ENCODE data around the gene CDK11A. TPM values are rescaled to one million over a fixed set of nuclear protein-coding genes. Genes with fewer than 3 reads are reported as not detected.
A peak's percentile ranks its signal among the peaks of the same experiment; 100 is the strongest.
"Not testable (repeated sequence)": the region's sequence is repeated elsewhere in the genome, so short reads cannot be mapped to it uniquely, and the experiment has no call there.

CDK11A gene
- total RNA-seq, 1 donor from 2014 or later: 10.5 TPM

GRCh38 chr1:1726088-1726487, 1.9 kb upstream of the CDK11A start:
- DNase-seq (ENCODE audit: low read depth in 2 of 2): not testable (repeated sequence)

- DNase-seq (ENCODE audit: low read depth in 2 of 2): no peak
Measured at GRCh38 chr1:1721201-1721600, 3.0 kb downstream of the CDK11A start.

- DNase-seq (ENCODE audit: low read depth in 2 of 2): not testable (repeated sequence)
Measured at GRCh38 chr1:1715109-1715883, 8.9 kb downstream of the CDK11A start.

GRCh38 chr1:1707897-1708296, 16.3 kb downstream of the CDK11A start:
- not testable (repeated sequence) for DNase-seq (ENCODE audit: low read depth in 2 of 2)

GRCh38 chr1:1707241-1707640, 16.9 kb downstream of the CDK11A start:
- DNase-seq (ENCODE audit: low read depth in 2 of 2): not testable (repeated sequence)

GRCh38 chr1:1705623-1706022, 18.5 kb downstream of the CDK11A start:
- DNase-seq (ENCODE audit: low read depth in 2 of 2): not testable (repeated sequence)

- not testable (repeated sequence) for DNase-seq (ENCODE audit: low read depth in 2 of 2)
Measured at GRCh38 chr1:1704284-1704957, 19.7 kb downstream of the CDK11A start.

GRCh38 chr1:1703796-1704195, 20.4 kb downstream of the CDK11A start:
- no peak for DNase-seq (ENCODE audit: low read depth in 2 of 2)

- not testable (repeated sequence) for DNase-seq (ENCODE audit: low read depth in 2 of 2)
Measured at GRCh38 chr1:1702506-1702905, 21.7 kb downstream of the CDK11A start.

GRCh38 chr1:1700557-1700956, 23.6 kb downstream of the CDK11A start:
- not testable (repeated sequence) for DNase-seq (ENCODE audit: low read depth in 2 of 2)

GRCh38 chr1:1700067-1700466, 24.1 kb downstream of the CDK11A start:
- not testable (repeated sequence) for DNase-seq (ENCODE audit: low read depth in 2 of 2)

- not testable (repeated sequence) for DNase-seq (ENCODE audit: low read depth in 2 of 2)
Measured at GRCh38 chr1:1699061-1699460, 25.1 kb downstream of the CDK11A start.

GRCh38 chr1:1697358-1698183, 26.6 kb downstream of the CDK11A start:
- not testable (repeated sequence) for DNase-seq (ENCODE audit: low read depth in 2 of 2)

- DNase-seq (ENCODE audit: low read depth in 2 of 2): not testable (repeated sequence)
Measured at GRCh38 chr1:1696431-1697357, 27.5 kb downstream of the CDK11A start.

- DNase-seq (ENCODE audit: low read depth in 2 of 2): peak; percentile 97 to 98
Measured at GRCh38 chr1:1692714-1693647, 31.2 kb downstream of the CDK11A start, which contains the start of gene SLC35E2B. Gene SLC35E2B (minus strand): TSS chr1:1692795. CDS start chr1:1676699, 16,096 bp downstream.

GRCh38 chr1:1692324-1692713, 31.8 kb downstream of the CDK11A start:
- DNase-seq (ENCODE audit: low read depth in 2 of 2): peak; percentile 64 to 80

GRCh38 chr1:1691443-1691842, 32.7 kb downstream of the CDK11A start:
- DNase-seq (ENCODE audit: low read depth in 2 of 2): not testable (repeated sequence)

- DNase-seq (ENCODE audit: low read depth in 2 of 2): not testable (repeated sequence)
Measured at GRCh38 chr1:1689526-1689925, 34.6 kb downstream of the CDK11A start.

GRCh38 chr1:1687846-1688245, 36.3 kb downstream of the CDK11A start:
- no peak for DNase-seq (ENCODE audit: low read depth in 2 of 2)

Measured in lung microvascular endothelial cell (primary cell).